Kidney capillary endothelial cell (primary cell): ENCODE results near the gene TAF6.

Source experiments
- DNase-seq: peaks from one replicate; pipeline ENCODE4 v3.0.0-alpha.2; 2018; ENCODE audit warnings: low spot score

The TAF6 gene

DNA sequence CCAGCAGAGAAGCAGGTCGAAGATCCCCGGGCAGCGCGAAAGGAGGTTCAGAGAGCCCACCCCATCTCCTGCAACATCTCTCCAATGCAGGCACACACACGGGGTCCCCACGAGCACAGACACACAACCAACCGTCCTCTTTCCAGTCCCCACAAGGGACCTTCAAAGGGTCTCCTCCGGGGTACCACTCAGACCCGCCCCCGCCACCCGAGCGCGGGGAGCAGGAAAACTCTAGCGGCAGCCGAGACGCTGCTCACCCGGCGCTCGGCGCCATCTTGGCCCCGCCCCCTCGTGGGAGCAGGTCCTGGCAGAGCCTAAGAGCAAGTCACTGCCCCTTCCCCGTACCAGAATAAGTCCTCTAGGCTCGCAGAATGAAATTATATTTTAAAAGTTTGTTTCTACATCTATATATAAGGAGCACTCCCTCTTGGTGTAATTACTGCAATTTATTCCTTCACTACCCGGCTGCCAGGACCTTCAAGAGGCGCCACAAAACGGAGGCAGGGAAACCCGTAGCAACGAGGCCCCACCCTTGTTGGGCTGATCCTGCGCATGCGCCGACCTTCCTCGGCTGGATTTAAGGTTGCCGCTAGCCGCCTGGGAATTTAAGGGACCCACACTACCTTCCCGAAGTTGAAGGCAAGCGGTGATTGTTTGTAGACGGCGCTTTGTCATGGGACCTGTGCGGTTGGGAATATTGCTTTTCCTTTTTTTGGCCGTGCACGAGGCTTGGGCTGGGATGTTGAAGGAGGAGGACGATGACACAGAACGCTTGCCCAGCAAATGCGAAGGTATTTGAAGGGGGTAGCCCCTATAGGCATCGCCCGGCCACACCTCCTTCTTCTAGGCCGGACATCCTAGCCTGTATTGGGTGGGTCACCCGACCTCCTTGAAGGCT is at the start of gene TAF6, which contains the start of gene CNPY4:
Gene TAF6 (minus strand): TSS at position 287 of the 898 bp plus-strand sequence. CDS start 5,149 bp downstream, outside the sequence.
Gene CNPY4 (plus strand): TSS at position 563 of the 898 bp plus-strand sequence. CDS start 111 bp downstream, at position 674.
- peak; percentile 97 for DNase-seq

DNA sequence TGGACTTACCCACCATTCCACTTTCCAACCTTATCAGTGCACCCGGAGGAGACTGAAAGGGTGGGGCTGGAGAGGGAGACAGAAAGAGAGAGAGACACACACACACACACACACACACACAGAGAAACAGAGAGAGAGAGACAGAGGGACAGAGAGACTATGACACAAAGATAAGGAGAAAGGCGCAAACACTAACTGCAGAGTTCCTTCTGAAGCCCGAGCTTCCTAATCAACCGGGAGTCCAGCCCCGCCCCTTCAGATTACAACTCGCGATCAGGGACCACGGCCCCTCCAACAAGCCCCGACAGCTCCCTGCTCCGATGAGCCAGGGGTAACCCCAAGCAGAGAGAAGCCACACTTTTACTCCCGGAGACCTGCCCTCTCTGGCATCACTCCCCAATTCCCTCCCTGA is 48.8 kb upstream of the TAF6 start:
- DNase-seq, result no peak

DNA sequence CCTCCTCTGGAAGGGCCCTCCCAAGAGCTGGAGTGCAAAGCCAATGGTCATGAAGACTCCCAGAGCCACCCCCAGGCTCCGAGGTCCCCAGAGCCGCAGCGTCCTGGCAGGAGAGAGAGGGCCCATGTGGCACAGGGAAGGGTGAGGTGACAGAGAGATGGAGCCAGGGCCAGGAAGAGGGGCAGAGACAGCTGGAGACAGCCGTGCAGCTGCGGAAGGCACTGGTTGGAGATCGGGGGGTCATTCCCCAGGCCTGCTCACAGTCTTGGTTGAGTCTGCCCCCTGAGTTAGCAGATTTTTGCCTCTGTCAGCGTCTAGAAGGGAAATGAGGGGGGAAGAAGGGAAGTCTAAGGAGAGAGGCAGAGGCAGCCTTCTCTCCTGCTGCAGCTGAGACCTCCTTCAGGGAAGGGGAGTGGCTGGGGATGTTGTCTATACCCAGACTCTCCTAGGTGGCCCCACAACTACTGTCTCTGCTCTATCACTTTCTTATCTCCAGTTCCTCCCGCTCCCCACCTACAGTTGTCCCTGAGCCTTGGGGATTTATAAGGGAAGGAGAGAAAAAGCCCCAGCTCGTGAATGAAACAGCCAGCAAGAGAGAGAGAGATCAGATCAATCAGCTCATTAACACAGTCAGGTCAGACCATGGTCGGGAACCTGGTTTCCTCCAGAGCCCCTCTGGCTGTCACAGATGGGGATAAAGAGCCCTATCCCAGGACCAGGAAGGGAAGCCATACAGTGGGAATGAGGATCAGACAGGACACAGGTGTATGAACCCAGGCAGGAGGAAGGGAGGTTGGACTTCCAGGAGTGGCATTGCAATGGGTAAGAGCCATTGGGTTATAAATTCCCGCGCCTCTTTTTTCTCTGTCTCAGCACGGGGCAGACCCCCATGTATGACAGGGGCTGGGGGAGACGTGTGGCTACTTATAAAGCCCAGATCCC is 48.1 kb upstream of the TAF6 start:
- no peak for DNase-seq

DNA sequence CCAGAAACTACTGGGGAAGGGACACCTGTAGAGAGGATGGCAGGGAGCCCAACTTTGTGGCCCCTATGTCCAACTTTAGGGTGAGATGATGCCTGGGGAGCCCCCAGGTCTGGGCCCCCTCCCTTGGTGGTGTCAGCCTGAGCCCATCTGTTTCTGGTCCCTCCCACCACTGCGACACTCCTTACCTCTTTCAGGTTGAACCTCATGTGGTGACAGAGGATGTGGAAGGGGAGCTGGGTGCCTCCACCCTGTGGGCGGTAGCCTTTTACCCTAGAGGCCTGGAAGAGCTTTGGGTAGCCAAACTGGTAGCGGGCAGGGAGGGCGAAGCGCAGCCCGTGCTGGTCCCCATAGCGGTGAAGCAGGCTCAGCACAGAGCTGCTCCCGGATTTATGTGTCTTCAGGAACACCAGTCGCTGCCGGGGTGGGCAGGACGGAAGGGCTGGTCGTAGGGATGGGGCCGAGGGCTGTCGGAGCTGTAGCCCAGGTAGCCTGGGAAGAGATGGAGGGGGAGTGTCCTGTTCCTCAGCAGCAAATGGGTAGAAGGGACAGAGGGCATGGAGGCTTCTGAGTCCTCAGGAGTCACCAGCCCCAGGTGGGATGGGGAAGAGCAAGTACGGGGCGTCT is 47.3 kb upstream of the TAF6 start:
- DNase-seq, result no peak

DNA sequence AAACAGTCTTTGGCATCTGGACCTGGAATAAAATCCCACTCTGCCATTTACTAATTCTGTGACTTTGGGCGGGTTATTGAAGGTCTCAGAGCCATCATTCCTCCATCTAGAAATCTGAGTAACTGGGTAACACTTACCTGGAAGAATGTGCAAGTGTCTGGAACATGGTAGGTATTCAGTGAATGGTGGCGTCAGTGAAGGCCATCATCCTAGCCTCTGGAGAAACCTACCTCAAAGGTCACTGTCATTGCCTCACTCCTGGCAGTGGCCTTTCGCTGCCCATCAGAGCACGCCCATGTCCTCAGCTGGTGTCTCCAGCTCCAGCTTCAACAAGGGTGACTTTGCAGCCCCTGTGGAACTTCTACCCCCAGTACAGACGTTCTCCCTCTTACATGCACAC is 44.7 kb upstream of the TAF6 start:
- DNase-seq, result no peak

DNA sequence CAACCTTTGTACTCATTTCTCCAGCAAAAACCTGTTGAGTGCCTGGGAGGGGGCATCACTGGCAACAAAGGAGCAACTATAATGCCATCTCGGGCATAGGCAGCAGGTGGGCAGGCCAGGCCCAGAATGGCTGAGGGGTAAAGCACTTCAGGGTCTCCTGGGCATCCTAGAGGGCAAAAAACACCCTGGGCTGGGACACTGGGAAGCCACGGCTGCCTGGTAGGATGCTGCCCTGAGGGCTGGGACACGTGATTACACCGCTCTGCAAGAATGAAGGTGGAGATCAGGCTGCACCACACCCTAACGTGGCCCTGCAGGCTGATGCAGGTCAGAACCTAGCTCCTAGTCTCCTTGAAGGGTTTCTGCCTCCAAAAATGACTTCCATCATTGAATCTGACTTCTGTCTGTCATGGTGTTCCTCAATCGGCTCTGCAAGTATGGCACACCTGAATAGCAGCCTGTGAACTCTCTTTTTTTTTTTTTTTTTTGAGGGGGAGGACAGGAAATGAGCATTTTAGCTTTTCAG is 43.9 kb upstream of the TAF6 start:
- DNase-seq, result no peak

DNA sequence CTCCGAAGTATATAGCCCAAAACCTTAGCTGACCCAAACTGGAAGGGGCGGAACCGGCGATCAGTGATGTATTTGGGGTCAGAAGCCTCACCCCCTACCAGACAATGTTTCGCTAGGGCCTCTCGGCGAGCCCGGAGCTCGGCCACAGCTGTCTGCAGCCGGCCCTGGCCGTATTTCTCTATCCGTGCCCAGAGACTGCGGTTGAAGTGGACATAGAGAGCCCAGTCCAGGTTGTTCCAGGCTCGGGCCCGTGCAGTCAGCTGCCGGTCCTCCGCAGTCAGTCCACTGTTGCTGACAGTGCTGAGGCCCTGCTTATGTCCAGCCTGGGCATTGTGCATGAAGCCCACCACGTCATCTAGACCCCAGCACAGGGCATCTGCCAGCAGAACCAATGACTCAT is 40.9 kb upstream of the TAF6 start:
- DNase-seq, result no peak

DNA sequence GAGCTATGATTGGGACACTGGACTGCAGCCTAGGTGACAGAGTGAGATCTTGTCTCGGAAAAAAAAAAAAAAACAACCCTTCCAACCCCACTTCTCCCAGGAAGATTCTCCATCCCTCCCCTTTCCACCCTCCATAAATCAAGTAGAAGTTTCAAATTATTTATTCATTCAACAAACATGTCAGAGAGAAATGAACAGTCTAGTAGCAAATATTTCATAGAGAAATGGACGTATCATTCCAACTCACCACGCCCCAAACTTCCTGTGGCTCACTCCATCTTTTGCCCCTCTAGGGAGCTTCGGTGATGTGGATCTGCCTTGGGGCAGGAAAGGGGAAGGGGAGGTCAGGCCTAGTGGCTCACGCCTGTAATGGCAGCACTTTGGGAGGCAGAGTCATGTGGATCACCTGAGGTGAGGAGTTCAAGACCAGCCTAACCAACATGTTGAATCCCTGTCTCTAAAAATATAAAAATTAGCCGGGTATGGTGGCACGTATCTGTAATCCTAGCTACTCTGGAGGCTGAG is 40.0 kb upstream of the TAF6 start:
- no peak for DNase-seq

DNA sequence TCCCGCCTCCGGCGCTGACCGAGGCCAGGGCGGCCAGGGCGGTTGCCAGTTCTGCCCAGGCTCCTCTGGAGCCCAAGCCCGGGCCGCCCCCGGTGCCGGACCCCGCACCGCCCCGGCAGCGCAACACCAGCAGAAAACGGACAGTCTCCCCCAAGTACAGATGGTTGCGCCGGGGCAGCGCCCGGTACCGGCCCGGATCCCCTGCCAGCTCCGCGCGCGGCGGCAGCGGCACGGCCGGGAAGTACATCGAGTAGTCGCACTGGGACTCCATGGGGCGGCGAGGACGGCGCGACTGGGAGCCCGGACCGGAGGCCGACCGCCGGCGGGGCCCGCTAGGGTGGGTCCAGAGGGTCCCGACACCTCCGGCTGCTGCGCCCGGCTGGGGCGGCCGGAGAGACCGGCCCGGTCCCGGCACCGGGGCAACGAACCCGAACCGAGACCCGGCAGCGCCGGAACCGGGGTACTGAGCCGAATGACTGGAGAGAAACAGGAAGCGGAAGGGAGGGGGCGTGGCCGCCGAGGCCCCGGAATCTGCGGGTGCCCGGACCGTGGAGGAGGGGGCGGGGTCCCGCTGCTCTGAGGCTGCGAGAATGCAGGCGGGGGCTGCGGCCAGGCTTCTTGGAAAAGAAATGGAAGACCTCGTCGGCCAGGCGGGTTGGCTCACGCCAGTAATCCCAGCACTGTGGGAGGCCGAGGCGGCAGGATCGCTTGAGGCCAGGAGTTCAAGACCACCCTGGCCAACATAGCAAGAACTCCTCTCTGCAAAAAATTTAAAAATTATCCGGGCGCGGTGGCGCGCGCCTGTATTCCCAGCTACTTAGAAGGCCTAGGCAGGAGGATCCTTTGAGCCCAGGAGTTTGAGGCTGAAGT is 39.3 kb upstream of the TAF6 start, which contains the start of gene TRAPPC14:
Gene TRAPPC14 (minus strand): TSS at position 495 of the 870 bp plus-strand sequence. CDS start 224 bp downstream, at position 271.
- DNase-seq, result peak; percentile 57

DNA sequence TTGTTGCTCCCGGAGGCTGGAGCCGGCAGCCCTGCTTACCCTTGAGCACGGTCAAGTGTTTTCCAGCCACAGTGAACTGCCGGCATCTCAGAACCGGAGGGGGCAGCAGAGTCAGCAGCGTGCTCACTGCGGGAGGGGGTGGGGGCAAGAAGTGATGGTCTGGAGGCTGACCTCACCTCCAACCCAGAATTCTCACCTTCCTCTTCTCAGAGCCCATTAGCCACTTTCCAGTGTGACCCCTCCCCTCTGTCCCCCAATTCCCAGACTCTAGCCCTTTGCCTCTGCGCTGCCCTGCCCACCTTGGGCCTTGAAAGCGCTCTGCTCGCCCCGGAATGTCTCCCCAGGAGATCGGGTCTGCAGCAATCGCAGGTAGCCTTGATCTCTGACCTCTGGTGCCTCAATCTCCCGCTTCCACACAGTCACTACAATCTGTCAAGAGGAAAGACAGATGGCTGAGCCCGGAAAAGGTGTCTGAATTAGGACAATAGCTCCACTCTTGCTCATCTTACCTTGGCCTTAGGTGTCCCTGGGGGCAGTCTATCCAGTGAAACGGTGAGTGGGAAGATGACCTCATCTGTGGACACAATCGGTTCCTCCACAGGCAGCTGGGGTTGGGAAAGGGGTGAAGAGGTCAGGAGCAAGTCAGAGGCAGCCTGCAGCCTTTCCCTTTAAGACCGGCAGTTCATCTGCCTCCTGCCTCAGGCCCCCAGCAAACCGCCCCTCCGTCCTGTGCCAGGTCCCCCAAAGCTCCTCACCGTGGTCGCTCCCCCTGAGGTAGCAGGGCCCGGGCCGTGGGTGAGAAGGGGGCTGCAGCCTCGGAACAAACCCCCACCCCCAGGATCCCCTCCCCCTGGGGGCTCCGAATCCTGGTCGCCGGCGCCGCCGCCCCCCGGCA is 38.4 kb upstream of the TAF6 start:
- DNase-seq, result peak; percentile 44

DNA sequence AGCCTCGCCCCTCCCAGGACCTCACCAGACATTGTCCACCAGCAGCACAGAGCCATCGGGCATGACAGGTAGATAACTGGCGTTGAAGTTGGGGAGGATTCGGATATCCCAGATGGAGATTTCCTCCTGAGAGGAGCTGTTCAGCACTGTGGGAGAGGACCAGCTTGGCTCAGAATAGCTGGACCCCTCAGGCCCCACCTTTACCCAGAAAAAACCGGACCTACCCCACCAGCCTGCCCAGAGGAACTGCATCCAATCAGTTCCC is 37.8 kb upstream of the TAF6 start:
- DNase-seq, result no peak

DNA sequence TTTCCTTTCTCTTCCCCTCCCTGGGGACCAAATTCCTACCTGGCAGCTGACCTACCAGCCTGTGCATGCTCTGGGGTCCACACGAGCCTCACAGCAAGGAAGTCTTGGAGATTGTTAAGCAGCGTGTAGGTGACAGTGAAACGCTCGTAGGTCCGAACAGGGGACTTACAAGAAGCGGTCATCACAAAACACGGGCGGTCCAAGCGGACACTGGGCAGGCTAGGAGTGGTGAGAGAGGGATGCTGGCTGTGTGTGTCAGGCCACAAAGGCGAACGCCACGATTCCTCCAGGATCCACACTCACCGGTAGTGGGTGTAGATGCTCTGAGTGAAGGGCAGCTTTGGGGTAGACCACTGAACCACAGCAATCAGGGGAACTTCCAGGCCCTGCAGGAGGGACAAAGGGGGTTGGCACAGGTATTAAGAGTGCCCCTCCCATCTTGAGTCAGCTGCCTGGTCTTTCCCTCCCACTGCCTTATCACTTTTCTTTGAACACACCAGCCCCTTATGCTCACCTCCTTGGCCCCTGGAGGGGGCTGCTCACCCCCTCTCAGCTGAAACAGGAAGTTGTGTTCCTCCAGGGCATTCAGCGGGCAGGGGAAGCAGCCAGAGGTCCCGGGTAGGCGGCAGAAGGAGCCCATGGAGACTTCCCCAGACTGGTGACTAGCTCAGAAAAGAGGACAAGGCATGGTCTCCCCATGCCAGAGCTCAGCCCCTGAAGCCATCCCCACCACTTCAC is 37.3 kb upstream of the TAF6 start:
- DNase-seq, result no peak

DNA sequence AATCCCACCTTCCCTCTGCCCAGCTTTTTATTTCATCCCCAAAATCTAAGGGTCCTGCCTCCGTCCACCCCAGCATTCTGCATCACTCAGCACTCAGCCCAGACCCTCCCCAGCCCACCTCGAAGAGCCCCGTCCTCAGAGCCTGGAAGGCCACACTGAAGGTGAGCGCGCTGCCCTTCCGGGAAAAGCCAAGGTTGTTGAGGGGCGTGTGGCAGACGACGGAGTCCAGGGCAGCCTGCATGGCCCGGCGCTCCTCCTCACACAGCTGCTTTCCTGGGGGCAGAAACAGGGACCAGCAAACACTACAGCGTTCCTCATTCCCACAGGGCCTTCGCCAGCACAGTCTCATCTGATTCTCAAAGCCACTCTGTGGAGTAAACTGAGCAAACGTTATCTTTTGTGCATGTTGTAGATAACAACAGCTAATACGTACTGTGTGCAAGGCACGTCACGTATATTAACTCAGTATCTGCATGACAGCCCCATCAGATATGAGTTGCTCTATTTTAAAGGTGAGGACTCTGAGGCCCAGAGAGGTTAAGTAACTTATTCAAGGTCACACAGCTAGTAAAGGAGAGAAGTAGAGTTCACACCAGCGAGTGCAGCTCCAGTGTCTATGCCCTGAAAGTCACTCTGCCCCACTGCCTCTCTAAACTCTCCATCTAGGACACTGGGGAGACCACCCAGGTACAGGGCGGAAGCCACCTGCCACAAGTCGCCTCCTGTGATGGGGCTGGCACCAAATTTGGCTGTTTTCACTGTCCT is 36.6 kb upstream of the TAF6 start:
- DNase-seq, result no peak

DNA sequence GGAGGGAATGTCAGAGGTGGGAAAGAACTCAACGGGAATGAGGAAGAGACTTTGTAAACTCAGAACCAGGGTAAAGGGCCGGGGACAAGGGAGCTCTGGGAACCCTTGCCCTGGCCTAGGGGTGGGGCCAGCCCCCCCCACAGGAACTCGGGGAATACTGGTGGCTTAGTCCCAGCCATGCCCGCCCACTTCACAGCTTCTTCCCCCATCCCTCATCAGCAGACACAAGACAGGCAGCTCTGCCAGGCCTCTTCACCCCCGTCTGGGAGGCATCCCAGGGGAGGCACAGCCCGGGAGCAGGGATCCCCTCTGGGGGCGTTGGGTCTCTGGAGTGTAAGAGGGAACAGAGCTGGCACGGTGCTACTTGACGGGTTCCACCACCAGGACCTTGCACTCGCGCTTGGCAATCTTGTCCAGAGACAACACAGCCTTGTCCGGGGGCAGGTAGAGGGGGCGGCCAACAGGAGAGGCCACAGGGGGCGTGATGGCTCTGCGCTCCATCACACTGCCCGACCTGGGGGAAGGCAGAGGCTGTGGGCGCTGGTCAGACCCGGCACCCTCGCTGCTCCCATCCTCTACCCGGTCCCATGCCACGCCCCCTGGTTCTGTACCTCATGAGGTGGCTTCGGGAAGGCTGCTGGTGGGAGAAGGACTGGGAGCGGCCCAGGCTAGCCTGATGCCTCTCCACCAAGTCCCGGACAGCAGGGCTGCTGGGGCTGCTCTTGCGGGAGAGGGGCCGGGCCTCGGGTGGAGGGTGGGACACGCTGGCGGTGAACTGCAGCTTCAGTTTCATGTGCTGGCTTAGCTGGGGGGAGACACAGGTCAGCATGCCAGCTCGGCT is 35.7 kb upstream of the TAF6 start:
- no peak for DNase-seq

DNA sequence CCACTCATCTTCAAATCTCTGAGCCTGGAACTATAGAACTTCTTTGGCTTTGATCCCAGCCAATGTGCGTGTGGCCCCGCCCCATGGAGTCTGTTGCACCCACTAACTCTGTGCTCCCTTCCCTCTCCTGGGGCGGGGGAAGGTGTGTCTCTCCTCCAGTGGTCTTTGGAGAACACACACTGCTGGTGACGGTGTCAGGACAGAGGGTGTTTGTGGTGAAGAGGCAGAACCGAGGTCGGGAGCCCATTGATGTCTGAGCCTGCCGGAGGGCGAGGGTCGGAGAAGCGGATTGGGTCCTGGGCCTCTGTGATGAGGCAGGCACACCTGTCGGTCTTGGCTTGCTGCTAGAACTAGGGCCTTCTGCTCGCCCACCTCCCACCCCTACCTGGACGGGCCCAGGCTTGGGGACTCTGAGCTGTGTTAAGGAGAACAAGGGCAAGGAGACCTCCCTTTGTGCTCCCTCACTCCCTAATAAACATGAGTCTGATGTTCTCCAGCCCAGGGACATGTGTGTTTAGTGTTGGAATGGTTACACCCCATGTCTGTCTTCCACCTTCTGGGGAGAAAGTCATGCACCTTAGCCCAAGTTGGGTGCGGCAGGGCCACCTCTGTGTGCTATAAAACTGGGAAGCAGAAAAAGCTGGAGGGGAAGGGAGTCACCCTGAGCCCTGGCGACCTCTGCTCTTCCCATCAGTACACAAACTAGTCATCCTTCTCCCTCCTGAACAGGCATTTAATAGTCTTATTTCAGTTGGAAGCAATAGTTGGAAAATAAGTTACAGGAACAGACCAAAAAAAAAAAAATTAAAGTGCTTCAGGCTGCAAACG is 34.8 kb upstream of the TAF6 start:
- no peak for DNase-seq

DNA sequence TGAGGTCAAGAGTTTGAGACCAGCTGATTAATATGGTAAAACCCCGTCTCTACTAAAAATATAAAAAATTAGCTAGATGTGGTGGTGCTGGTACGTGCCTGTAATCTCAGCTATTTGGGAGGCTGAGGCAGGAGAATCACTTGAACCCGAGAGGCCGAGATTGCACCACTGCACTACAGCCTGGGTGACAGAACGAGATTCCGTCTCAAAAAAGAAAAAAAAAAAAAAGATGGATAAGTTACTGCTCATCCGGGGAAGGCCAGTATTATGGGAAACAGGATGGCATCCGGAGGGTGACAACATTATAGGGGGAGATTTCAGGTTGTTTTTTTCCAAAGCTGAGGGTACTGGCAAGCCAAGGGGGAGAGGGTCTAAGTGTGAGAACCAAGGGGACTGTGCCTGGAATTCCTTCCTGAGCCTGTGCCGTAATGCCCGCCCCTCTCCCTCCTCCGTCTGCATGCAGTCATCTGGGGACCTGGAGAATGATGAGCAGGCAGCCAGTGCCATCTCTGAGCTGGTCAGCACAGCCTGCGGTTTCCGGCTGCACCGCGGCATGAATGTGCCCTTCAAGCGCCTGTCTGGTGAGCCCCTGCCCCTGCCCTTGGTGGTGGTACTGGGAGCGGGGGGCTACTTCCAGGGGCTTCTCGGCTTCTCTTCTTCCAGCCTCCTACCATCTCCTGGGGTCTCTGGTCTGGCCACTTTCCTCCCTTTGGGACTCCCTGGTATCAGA is 33.9 kb upstream of the TAF6 start:
- no peak for DNase-seq
